Measurements from ENCODE around the gene GMDS.

The GMDS gene

GRCh38 chr6:1597121-1597744, 648.2 kb downstream of the GMDS start:
- Histone ChIP-seq H3K27me3 (ENCODE audit: insufficient read depth, low read length, poor library complexity) (peaks cover 10% of the 10 kb centered on the region), H3K9ac (ENCODE audit: low read depth, low read length) (no peak overlapping the region), H3K4me3 (ENCODE audit: low read depth in 1 of 2, low read length in 2 of 2) (no peak overlapping the region), H3K36me3 (ENCODE audit: insufficient read depth, low read length) (no peaks in the 10 kb centered on the region), H3K4me1 (ENCODE audit: insufficient read depth, low read length) (peaks cover 26% of the 10 kb centered on the region), H3K79me2 (ENCODE audit: insufficient read depth, low read length) (no peaks in the 10 kb centered on the region), H4K20me1 (ENCODE audit: insufficient read depth, low read length) (no peaks in the 10 kb centered on the region; the same call in 1 of the 2 replicates), H2AFZ (ENCODE audit: low read depth, low read length) (no peak overlapping the region; the same call in 1 of the 2 replicates), H3K4me2 (ENCODE audit: insufficient read depth, low read length) (no peak overlapping the region), H3K9me3 (ENCODE audit: insufficient read depth, low read length, severe bottlenecking) (no peaks in the 10 kb centered on the region), H3K27ac (ENCODE audit: low read length) (no peak overlapping the region)
- DNase-seq (no peak), ATAC-seq (ENCODE audit: insufficient read depth, low read depth) (no peak)
- TF ChIP-seq, protein P1, sequence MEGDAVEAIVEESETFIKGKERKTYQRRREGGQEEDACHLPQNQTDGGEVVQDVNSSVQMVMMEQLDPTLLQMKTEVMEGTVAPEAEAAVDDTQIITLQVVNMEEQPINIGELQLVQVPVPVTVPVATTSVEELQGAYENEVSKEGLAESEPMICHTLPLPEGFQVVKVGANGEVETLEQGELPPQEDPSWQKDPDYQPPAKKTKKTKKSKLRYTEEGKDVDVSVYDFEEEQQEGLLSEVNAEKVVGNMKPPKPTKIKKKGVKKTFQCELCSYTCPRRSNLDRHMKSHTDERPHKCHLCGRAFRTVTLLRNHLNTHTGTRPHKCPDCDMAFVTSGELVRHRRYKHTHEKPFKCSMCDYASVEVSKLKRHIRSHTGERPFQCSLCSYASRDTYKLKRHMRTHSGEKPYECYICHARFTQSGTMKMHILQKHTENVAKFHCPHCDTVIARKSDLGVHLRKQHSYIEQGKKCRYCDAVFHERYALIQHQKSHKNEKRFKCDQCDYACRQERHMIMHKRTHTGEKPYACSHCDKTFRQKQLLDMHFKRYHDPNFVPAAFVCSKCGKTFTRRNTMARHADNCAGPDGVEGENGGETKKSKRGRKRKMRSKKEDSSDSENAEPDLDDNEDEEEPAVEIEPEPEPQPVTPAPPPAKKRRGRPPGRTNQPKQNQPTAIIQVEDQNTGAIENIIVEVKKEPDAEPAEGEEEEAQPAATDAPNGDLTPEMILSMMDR (IDR thresholded peaks at IDR 0.05; ENCODE audit: borderline replicate concordance, extremely low read depth, low read length, poor library complexity, severe bottlenecking): no peak
- TF ChIP-seq EZH2 (IDR thresholded peaks at IDR 0.05; ENCODE audit: borderline replicate concordance, low read depth, low read length, severe bottlenecking): no peak

DNA sequence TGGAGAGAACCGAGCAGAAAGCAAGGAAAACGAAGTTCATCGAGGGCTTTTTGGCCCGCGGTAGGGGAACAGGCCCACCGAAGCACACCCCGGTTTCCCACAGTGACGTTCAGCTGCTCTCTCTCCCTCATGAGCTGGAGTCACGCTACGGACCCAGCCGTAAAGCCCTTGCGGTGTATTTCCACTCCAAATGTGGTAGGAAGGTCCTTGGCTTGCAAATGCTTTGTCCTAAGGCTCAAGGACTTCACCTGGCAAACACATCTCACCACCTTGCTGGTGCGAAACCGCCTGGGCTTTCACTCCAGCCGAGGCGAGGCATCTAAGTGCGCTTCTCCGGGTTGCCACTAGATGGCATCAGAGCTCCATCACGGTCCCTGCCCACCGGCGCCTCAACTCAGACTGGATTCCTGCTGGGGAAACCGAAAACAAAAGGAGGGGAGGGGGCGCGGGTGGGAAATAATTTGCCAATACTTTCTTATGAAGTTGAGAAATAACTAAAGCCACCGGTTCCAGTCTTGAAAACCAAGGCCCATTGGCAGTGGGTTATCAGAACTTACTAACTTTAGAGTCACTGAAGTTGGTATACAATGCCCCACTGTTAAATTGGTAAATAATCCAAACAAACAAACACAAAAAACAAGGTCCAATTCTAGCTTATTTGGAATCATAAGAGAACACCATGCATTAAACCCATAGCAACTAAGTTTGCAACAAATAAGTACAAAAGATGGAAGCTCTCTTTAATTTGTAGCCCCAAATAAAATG, 649.1 kb downstream of the GMDS start:
- peaks cover 26% of the 10 kb centered on the region for H3K4me1 ChIP-seq (ENCODE audit: insufficient read depth, low read length)
- peak overlapping the region in 1 of 2 experiments; percentile 44; a peak in 2 of 4 replicates for H3K4me3 ChIP-seq (ENCODE audit: low read depth in 1 of 2, low read length in 2 of 2)
- peak overlapping the region; percentile 49 for H2AFZ ChIP-seq (ENCODE audit: low read depth, low read length)

DNA sequence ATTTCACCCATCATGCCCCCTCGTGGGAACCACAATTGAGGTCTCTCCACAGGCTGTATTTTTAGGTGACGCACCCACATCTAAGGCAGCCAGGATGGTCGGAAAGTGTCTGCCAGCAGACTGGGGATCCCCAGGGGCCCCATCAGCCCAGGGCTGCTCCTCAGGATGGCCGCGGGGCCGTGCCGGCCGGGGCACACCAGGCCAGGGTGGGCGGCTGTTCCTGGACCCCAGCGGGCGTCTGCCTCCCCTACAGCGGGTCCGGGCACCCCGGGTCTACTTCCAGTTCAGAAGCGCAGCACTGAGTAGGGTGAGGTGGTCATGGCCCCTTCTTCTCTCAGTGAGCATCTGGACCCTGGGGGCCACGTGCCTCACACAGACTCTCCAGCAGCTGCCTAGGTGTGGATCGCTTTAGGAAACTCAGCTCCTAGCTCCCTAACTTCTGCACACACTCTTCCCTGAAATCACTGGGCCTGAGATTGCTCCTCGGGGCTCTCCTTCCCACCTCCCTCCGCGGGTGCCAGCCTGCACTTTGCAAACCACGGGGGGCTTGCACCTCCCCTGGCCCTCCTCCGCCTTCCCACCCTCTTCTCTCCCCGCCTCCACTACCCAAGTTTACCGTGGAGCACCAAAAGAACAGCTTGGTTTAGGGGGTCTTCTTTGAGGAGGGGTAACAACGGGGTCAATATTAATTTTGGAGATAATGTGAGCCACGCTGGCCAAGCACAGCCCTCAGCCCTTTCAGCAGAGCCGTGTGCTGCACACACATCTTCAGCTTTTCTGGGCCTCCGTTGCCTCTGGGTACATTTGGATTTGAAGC, 649.9 kb downstream of the GMDS start:
- Histone ChIP-seq H3K4me1 (ENCODE audit: insufficient read depth, low read length) (peaks cover 26% of the 10 kb centered on the region), H3K4me3 (ENCODE audit: low read depth in 1 of 2, low read length in 2 of 2) (peak overlapping the region in 1 of 2 experiments; percentile 44; a peak in 2 of 4 replicates), H4K20me1 (ENCODE audit: insufficient read depth, low read length) (no peaks in the 10 kb centered on the region; the same call in 1 of the 2 replicates), H3K27ac (ENCODE audit: low read length) (no peak overlapping the region), H3K9ac (ENCODE audit: low read depth, low read length) (peak overlapping the region; percentile 0; the same call in 1 of the 2 replicates), H2AFZ (ENCODE audit: low read depth, low read length) (peak overlapping the region; percentile 49; the same call in 1 of the 2 replicates), H3K36me3 (ENCODE audit: insufficient read depth, low read length) (no peaks in the 10 kb centered on the region), H3K4me2 (ENCODE audit: insufficient read depth, low read length) (peak overlapping the region; percentile 61), H3K79me2 (ENCODE audit: insufficient read depth, low read length) (no peaks in the 10 kb centered on the region), H3K27me3 (ENCODE audit: insufficient read depth, low read length, poor library complexity) (peaks cover 10% of the 10 kb centered on the region), H3K9me3 (ENCODE audit: insufficient read depth, low read length, severe bottlenecking) (no peaks in the 10 kb centered on the region)
- ATAC-seq (ENCODE audit: insufficient read depth, low read depth): peak; percentile 74
- peak; percentile 57 for DNase-seq
- TF ChIP-seq, protein P1 (IDR thresholded peaks at IDR 0.05; ENCODE audit: borderline replicate concordance, extremely low read depth, low read length, poor library complexity, severe bottlenecking): no peak
- TF ChIP-seq EZH2 (IDR thresholded peaks at IDR 0.05; ENCODE audit: borderline replicate concordance, low read depth, low read length, severe bottlenecking): no peak

More for the DNA sequence above, 649.1 kb downstream of the GMDS start:
- Histone ChIP-seq H3K36me3 (ENCODE audit: insufficient read depth, low read length) (no peaks in the 10 kb centered on the region), H3K79me2 (ENCODE audit: insufficient read depth, low read length) (no peaks in the 10 kb centered on the region), H3K27ac (ENCODE audit: low read length) (no peak overlapping the region), H3K9me3 (ENCODE audit: insufficient read depth, low read length, severe bottlenecking) (no peaks in the 10 kb centered on the region), H4K20me1 (ENCODE audit: insufficient read depth, low read length) (no peaks in the 10 kb centered on the region; the same call in 1 of the 2 replicates), H3K9ac (ENCODE audit: low read depth, low read length) (peak overlapping the region; percentile 7; the same call in 1 of the 2 replicates), H3K27me3 (ENCODE audit: insufficient read depth, low read length, poor library complexity) (peaks cover 10% of the 10 kb centered on the region), H3K4me2 (ENCODE audit: insufficient read depth, low read length) (peak overlapping the region; percentile 61)
- DNase-seq (peak; percentile 69), ATAC-seq (ENCODE audit: insufficient read depth, low read depth) (peak; percentile 74)
- no peak for TF ChIP-seq EZH2 (IDR thresholded peaks at IDR 0.05; ENCODE audit: borderline replicate concordance, low read depth, low read length, severe bottlenecking)
- TF ChIP-seq, protein P1 (IDR thresholded peaks at IDR 0.05; ENCODE audit: borderline replicate concordance, extremely low read depth, low read length, poor library complexity, severe bottlenecking): peak; percentile 94

All from DND-41 (cell line).